ENCODE results near the gene FHOD3. TPM values are rescaled to one million over a fixed set of nuclear protein-coding genes. Genes with fewer than 3 reads are reported as not detected.

FHOD3 gene
- total and polyA plus RNA-seq, 2 experiments from 2014 or later: 2.7 to 8.7 TPM

DNA sequence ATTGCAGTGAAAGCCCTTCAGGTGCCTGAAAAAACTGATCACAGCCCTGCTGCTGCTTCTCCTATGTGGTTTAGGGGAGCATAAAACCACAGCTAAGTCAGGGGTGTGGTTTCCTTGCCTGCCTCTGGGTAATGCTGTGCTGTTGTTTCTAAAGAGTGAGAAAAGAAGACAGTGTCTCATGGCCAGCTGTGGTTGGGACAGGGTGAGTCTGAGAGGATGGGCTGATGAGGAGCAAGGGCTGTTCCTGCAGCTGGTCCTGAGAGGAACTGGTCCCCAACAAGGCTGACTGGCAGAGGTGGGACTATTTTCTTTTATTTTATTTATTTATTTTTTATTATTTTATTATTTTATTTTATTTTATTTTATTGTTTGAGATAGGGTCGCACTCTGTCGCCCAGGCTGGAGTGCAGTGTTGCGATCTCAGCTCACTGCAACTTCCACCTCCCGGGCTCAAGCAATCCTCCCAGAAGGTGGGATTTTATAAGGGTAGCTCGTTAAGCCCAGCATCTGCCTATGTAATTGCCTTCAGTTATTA, 236.7 kb downstream of the FHOD3 start (continued):
- TF ChIP-seq, protein P1, sequence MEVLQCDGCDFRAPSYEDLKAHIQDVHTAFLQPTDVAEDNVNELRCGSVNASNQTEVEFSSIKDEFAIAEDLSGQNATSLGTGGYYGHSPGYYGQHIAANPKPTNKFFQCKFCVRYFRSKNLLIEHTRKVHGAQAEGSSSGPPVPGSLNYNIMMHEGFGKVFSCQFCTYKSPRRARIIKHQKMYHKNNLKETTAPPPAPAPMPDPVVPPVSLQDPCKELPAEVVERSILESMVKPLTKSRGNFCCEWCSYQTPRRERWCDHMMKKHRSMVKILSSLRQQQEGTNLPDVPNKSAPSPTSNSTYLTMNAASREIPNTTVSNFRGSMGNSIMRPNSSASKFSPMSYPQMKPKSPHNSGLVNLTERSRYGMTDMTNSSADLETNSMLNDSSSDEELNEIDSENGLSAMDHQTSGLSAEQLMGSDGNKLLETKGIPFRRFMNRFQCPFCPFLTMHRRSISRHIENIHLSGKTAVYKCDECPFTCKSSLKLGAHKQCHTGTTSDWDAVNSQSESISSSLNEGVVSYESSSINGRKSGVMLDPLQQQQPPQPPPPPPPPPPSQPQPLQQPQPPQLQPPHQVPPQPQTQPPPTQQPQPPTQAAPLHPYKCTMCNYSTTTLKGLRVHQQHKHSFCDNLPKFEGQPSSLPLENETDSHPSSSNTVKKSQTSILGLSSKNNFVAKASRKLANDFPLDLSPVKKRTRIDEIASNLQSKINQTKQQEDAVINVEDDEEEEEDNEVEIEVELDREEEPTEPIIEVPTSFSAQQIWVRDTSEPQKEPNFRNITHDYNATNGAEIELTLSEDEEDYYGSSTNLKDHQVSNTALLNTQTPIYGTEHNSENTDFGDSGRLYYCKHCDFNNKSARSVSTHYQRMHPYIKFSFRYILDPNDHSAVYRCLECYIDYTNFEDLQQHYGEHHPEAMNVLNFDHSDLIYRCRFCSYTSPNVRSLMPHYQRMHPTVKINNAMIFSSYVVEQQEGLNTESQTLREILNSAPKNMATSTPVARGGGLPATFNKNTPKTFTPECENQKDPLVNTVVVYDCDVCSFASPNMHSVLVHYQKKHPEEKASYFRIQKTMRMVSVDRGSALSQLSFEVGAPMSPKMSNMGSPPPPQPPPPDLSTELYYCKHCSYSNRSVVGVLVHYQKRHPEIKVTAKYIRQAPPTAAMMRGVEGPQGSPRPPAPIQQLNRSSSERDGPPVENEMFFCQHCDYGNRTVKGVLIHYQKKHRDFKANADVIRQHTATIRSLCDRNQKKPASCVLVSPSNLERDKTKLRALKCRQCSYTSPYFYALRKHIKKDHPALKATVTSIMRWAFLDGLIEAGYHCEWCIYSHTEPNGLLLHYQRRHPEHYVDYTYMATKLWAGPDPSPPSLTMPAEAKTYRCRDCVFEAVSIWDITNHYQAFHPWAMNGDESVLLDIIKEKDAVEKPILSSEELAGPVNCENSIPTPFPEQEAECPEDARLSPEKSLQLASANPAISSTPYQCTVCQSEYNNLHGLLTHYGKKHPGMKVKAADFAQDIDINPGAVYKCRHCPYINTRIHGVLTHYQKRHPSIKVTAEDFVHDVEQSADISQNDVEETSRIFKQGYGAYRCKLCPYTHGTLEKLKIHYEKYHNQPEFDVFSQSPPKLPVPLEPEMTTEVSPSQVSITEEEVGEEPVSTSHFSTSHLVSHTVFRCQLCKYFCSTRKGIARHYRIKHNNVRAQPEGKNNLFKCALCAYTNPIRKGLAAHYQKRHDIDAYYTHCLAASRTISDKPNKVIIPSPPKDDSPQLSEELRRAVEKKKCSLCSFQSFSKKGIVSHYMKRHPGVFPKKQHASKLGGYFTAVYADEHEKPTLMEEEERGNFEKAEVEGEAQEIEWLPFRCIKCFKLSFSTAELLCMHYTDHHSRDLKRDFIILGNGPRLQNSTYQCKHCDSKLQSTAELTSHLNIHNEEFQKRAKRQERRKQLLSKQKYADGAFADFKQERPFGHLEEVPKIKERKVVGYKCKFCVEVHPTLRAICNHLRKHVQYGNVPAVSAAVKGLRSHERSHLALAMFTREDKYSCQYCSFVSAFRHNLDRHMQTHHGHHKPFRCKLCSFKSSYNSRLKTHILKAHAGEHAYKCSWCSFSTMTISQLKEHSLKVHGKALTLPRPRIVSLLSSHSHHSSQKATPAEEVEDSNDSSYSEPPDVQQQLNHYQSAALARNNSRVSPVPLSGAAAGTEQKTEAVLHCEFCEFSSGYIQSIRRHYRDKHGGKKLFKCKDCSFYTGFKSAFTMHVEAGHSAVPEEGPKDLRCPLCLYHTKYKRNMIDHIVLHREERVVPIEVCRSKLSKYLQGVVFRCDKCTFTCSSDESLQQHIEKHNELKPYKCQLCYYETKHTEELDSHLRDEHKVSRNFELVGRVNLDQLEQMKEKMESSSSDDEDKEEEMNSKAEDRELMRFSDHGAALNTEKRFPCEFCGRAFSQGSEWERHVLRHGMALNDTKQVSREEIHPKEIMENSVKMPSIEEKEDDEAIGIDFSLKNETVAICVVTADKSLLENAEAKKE (CRISPR knock-in tag; IDR thresholded peaks at IDR 0.05): no peak

DNA sequence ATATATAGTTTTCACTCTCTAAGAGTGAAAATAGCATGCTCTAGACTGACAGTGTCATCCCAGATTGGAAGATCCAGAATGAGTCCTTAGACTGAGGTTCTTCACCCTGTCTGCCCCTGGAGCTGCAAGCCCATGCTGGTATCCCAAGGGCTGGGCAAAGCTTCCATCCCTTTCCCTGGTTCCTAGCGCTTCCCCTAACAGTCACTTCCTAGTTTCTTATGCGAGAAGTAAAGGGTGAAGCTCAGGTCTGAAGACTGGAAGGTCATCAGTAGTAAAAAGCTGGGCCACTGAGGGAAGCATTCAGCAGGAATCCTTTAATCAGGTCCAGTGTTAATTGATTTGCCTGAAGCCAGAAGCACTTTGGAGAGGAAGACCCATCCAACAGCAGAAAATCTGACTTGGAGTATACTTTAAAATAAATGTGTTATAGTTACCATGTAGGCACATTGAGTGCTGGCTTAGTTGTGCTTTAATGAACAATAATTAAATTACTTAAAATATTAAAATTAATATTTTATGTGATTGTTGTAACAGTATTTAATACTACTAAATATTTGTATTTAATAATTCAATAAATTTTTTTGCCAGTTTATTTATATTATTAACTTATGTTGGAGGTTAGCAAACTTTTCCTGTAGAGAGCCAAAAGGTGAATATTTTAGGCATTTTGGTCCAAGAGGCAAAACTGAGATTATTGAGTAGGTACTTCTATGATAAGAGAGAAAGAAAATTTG, 237.9 kb downstream of the FHOD3 start:
- no peak for TF ChIP-seq EZH2 (IDR thresholded peaks at IDR 0.05; ENCODE audit: low read depth, unreplicated experiment)
- no peak for TF ChIP-seq REST (IDR thresholded peaks at IDR 0.05; ENCODE audit: unreplicated experiment)
- TF ChIP-seq JUNB (IDR thresholded peaks at IDR 0.05; ENCODE audit: unreplicated experiment): no peak
- TF ChIP-seq ZNF331 (CRISPR knock-in tag; IDR thresholded peaks at IDR 0.05; ENCODE audit: low read depth): no peak
- TF ChIP-seq CREB1 (CRISPR knock-in tag; IDR thresholded peaks at IDR 0.05; ENCODE audit: low read depth): no peak
- no peak overlapping the region for H3K27ac Mint-ChIP-seq
- Histone ChIP-seq H3K27me3 (ENCODE audit: insufficient read depth) (no peaks in the 10 kb centered on the region), H3K36me3 (ENCODE audit: insufficient read depth) (no peaks in the 10 kb centered on the region), H3K4me1 (ENCODE audit: insufficient read depth) (0 out of 2 replicates have a peak, but pooled peaks cover 7% of the 10 kb centered on the region), H3K27ac (ENCODE audit: low read depth) (no peak overlapping the region), H3K4me3 (no peak overlapping the region), H3K4me2 (no peak overlapping the region), H3F3A (replicated peaks; ENCODE audit: low read depth) (no peaks in the 10 kb centered on the region), H3K79me2 (replicated peaks; ENCODE audit: insufficient read depth) (no peaks in the 10 kb centered on the region), H2AFZ (no peak overlapping the region), H4K20me1 (replicated peaks; ENCODE audit: insufficient read depth) (no peaks in the 10 kb centered on the region), H3K9me2 (ENCODE audit: insufficient read depth) (peaks cover 6% of the 10 kb centered on the region; the same call in 1 of the 2 replicates)
- no peak for ATAC-seq
- peaks cover 3% of the 10 kb centered on the region for H3K27me3 Mint-ChIP-seq (ENCODE audit: insufficient read depth, low read depth, poor library complexity)
- DNase-seq (ENCODE audit: low spot score): no peak
- H3K4me3 Mint-ChIP-seq: no peak overlapping the region
- H3K9me3 Mint-ChIP-seq: no peaks in the 10 kb centered on the region
- no peaks in the 10 kb centered on the region for H3K36me3 Mint-ChIP-seq (ENCODE audit: low read depth)
- H3K4me1 Mint-ChIP-seq: peaks cover 14% of the 10 kb centered on the region
